Jurkat, Clone E6-1 (cell line): ENCODE results near the gene CPNE6.

Experiments
- DNase-seq: peaks from one replicate; pipeline ENCODE4 v3.0.0-alpha.2; 2011; ENCODE audit warnings: low read depth, low spot score
- H3K4me3 ChIP-seq: 2 replicates; pipeline ENCODE4 v1.5.1; 2011; ENCODE audit warnings: mild to moderate bottlenecking, low read length, control low read depth, moderate library complexity

Gene CPNE6

GRCh38 chr14:24053548-24054323 lies 17.6 kb upstream of the CPNE6 start:
- no peak overlapping the region for H3K4me3 ChIP-seq
- no peak for DNase-seq

- DNase-seq, result no peak
- H3K4me3 ChIP-seq, result no peak overlapping the region
Observed at GRCh38 chr14:24054324-24054641, 17.1 kb upstream of the CPNE6 start.

DNA sequence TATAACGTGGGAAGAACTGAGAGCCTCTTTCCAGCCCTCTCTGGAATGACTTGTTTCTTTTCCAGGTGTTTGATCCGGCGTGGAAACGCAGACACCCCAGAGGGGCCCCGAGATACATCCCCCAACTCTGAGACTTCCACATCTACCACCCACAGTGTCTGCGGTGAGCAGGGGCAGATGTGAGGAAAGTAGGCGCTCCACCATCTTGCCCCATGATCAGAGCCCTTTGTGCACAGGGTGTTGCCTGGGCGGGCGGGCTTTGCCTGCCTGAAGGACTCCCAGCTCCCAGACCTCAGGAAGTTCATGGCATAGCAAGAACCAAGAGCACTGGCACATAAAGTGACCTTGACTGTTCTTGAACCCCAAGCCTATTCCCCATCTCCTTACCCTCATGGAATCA lies 16.7 kb upstream of the CPNE6 start:
- no peak for DNase-seq
- no peak overlapping the region for H3K4me3 ChIP-seq

GRCh38 chr14:24055971-24056799 lies 15.2 kb upstream of the CPNE6 start:
- no peak overlapping the region for H3K4me3 ChIP-seq
- DNase-seq, result no peak

GRCh38 chr14:24056800-24057184 lies 14.6 kb upstream of the CPNE6 start:
- DNase-seq, result no peak
- H3K4me3 ChIP-seq, result no peak overlapping the region

GRCh38 chr14:24057271-24057670 lies 14.1 kb upstream of the CPNE6 start:
- H3K4me3 ChIP-seq, result no peak overlapping the region
- no peak for DNase-seq

DNA sequence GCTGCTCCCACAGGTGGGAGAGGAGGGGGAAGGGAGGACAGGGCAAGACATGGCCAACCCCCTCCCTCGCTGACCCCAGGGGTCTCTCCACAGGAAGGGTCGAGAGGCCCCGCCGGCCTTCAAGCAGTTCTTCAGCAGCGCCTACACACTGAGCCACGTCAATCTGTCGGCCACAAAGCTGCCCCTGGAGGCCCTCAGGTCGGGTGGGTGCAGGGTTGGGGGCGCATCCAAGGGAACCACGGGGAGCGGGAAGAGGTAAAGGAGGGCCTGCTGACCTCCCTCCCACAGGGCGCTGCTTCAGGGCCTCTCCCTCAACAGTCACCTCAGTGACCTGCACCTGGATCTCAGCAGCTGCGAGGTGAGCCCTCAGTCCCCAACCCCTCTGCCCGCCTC lies 13.5 kb upstream of the CPNE6 start:
- DNase-seq, result no peak
- no peak overlapping the region for H3K4me3 ChIP-seq

GRCh38 chr14:24058260-24058950 lies 13.0 kb upstream of the CPNE6 start:
- H3K4me3 ChIP-seq, result no peak overlapping the region
- DNase-seq, result no peak

DNA sequence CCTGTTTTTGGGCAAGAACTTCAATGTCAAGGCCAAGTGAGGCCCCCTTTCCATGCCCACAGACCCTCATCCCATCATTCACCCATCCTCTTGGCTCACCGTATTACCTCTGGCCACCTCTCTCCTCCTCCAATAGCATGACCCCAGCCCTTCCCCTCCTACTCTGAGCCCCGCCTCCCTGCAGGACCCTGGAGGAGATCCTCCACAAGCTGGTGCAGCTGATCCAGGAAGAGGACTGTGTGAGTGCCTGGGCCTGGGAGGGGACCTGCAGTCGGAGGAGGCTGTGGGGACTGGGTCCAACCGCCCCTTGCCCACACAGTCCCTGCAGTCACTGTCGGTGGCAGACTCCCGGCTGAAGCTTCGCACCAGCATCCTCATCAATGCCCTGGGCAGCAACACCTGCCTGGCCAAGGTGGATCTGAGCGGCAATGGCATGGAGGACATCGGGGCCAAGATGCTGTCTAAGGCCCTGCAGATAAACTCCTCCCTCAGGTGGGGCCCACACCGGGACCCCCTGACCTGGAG lies 12.3 kb upstream of the CPNE6 start:
- DNase-seq, result no peak
- H3K4me3 ChIP-seq, result no peak overlapping the region

DNA sequence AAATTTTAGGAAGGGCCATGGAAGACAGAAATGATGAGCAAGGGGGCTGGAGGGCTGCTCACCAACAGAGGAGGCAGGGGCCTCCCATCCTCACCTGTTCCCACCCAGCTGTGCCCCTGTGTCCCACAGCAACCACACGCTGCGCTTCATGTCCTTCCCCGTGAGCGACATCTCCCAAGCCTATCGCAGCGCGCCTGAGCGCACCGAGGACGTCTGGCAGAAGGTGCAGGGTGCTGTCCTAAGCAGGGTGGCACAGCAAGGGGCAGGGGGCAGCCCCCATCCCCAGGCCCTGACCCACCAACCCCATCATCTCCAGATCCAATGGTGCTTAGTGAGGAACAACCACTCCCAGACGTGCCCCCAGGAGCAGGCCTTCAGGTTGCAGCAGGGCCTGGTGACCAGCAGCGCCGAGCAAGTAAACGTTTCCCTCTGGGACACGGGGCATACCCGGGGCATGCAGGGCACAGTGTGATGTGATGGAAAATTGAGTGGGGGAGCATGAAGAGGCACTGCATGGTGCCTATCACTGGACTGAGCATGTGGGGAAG lies 11.4 kb upstream of the CPNE6 start:
- H3K4me3 ChIP-seq, result no peak overlapping the region
- DNase-seq, result no peak

DNA sequence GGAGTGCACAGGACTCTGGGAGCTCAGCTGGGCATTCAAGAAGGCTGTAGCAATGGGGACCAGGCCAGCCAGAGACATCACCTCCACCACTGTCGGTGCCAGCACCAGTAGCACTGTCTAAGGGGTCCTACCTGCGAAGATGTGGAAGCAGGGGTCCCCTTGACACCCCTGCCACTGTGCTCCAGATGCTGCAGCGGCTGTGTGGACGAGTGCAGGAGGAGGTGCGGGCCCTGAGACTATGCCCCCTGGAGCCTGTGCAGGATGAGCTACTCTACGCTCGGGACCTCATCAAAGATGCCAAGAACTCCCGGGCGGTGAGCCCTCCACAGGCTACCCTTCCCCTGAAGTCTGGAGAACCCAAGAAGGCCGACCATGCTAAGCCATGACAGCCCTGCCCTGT lies 10.9 kb upstream of the CPNE6 start:
- DNase-seq, result no peak
- no peak overlapping the region for H3K4me3 ChIP-seq

GRCh38 chr14:24060984-24061913 lies 10.1 kb upstream of the CPNE6 start:
- no peak overlapping the region for H3K4me3 ChIP-seq
- DNase-seq, result no peak

DNA sequence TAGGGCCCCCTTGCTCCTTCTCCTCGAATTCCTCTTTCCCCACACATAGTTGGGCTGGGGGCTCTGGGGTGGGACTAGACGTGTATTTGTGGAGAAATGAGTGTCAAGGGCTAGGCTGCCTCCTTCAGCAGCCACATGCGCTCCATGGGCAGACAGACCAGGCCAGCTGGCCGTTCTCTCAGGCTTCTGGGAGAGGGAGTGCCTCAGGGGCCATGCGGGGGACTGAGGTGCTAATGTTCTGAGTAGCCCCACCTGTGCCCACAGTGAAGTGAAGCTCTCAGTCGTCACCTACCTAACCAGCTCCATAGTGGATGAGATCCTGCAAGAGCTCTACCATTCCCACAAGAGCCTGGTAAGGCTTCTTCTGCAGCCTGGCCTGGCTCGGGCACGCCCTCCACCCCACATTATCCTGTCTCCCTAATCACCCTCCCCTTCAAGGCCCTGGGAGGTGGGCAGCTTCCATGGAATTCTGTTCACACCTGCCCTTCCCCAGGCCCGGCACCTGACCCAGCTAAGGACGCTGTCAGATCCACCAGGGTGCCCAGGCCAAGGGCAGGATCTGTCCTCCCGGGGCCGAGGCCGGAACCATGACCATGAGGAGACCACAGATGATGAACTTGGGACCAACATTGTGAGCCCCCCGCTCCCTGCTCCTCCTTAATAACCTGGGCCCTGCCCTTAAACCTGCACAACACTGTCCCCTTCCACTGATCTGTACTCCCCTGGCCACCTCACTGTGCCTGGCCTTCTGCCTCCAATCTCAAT lies 9.0 kb upstream of the CPNE6 start:
- H3K4me3 ChIP-seq, result no peak overlapping the region
- DNase-seq, result no peak

GRCh38 chr14:24063263-24063836 lies 8.0 kb upstream of the CPNE6 start:
- no peak for DNase-seq
- H3K4me3 ChIP-seq, result no peak overlapping the region

DNA sequence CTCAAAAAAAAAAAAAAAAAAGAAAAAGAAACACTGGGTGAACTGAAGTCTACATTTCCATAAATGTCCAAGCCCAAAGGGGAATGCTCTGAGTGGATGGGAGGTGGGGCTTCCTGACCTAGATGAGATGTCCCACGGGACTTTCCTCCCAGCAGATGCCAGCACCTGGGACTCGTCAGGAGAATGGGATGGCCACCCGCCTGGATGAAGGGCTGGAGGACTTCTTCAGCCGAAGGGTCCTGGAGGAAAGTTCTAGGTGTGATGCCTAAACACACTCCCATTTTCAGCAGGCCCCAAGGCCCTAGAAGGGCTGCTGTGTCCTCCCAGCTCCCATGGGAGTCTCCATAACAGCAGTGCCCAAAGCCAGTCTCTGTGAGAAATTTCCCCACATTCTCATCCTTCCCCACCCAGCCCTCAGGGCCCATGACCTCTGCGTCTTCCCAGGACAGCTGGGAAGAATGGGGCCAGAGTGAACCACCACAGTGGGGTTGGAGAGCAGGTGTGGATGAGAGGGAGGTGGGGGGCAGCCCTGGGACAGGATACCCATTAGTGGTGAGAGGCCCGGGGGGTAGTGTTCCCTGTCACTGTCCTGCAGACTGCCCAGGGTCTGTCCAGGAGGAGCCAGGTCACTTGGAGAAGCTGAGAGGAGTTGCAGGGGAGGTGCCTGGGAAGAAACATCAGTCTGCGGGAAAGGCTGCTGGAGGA lies 7.1 kb upstream of the CPNE6 start:
- no peak for DNase-seq
- no peak overlapping the region for H3K4me3 ChIP-seq

DNA sequence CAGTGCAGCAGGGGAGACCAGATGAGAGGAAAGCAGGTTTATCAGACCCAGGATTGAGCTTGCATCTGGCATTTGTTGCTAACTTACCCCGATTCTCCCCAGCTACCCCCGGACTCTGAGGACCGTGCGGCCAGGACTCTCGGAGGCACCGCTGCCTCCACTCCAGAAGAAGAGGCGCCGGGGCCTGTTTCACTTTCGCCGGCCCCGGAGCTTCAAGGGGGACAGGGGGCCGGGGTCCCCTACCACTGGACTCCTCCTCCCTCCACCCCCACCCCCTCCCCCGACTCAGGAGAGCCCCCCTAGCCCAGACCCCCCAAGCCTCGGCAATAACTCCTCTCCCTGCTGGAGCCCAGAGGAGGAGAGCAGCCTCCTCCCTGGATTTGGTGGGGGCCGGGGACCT lies 6.5 kb upstream of the CPNE6 start:
- no peak for DNase-seq
- no peak overlapping the region for H3K4me3 ChIP-seq

- no peak overlapping the region for H3K4me3 ChIP-seq
- DNase-seq, result no peak
Observed at GRCh38 chr14:24065408-24065807, 6.0 kb upstream of the CPNE6 start.
